AG04449 (cell line): ENCODE data around the gene OBSCN.

Experiments
- CTCF ChIA-PET: fragments of 350-600 bp; formaldehyde crosslinking; extraction: SDS; loops from one replicate; lab custom pipeline; 2021; ENCODE audit warnings: antibody characterized with exemption; lab: Yijun Ruan, JAX
- POLR2A ChIA-PET: fragments of 400-600, 350-600 bp; formaldehyde crosslinking; extraction: SDS; loops from one replicate; lab custom pipeline; 2020; ENCODE audit warnings: antibody characterized with exemption, inconsistent platforms; lab: Yijun Ruan, JAX
- DNase-seq: peaks from one replicate; pipeline ENCODE4 v3.0.0-alpha.2; 2010; ENCODE audit warnings: low read depth, low spot score
- H3K4me3 ChIP-seq: 2 replicates; pipeline ENCODE4 v1.5.1; 2011; ENCODE audit warnings: low read depth, mild to moderate bottlenecking, control low read depth, low read length
- TF ChIP-seq, protein P1 (sequence below): IDR thresholded peaks from one replicate; pipeline ENCODE4 v1.5.1; 2011; ENCODE audit warnings: mild to moderate bottlenecking, moderate library complexity, low read length, control low read depth, inconsistent platforms; ENCODE audit not compliant: insufficient read depth; ENCODE audit errors: missing control alignments

Gene OBSCN

DNA sequence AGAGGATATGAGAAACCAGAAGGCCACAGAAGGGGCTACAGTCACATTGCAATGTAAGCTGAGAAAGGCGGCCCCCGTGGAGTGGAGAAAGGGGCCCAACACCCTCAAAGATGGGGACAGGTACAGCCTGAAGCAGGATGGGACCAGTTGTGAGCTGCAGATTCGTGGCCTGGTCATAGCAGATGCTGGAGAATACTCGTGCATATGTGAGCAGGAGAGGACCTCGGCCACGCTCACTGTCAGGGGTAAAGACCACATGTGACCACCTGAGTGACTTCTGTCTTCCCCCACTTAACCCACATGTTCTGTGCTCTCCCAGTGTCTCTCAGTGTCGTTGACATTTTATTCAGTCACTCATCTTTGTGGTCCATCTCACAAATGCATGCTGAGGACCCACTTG lies 92.1 kb downstream of the OBSCN start:
- TF ChIP-seq, protein P1, sequence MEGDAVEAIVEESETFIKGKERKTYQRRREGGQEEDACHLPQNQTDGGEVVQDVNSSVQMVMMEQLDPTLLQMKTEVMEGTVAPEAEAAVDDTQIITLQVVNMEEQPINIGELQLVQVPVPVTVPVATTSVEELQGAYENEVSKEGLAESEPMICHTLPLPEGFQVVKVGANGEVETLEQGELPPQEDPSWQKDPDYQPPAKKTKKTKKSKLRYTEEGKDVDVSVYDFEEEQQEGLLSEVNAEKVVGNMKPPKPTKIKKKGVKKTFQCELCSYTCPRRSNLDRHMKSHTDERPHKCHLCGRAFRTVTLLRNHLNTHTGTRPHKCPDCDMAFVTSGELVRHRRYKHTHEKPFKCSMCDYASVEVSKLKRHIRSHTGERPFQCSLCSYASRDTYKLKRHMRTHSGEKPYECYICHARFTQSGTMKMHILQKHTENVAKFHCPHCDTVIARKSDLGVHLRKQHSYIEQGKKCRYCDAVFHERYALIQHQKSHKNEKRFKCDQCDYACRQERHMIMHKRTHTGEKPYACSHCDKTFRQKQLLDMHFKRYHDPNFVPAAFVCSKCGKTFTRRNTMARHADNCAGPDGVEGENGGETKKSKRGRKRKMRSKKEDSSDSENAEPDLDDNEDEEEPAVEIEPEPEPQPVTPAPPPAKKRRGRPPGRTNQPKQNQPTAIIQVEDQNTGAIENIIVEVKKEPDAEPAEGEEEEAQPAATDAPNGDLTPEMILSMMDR, result no peak
- H3K4me3 ChIP-seq, result no peak overlapping the region
- no peak for DNase-seq
- ChIA-PET CTCF (no interaction called here), POLR2A (no interaction called here)

DNA sequence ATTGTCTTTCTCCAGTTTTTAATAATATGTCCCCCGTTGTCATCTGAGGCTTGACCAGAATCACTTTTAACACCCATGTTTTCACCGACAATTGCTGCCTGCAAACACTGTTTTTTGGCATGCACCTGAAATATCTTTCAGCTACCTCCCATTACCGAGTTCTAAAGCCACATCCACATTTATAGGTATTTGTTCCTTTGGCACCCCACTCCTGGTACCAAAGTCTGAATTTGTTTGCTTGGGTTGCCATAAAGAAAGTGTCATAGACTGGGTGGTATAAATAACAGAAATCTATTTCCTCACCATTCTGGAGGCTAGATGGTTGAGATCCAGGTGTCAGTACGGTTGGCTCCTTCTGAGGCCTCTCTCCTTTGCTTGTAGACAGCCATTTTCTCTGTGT lies 94.2 kb downstream of the OBSCN start:
- DNase-seq, result no peak
- TF ChIP-seq, protein P1, result no peak
- CTCF ChIA-PET, result no interaction called here
- POLR2A ChIA-PET, result no interaction called here
- H3K4me3 ChIP-seq, result no peak overlapping the region

DNA sequence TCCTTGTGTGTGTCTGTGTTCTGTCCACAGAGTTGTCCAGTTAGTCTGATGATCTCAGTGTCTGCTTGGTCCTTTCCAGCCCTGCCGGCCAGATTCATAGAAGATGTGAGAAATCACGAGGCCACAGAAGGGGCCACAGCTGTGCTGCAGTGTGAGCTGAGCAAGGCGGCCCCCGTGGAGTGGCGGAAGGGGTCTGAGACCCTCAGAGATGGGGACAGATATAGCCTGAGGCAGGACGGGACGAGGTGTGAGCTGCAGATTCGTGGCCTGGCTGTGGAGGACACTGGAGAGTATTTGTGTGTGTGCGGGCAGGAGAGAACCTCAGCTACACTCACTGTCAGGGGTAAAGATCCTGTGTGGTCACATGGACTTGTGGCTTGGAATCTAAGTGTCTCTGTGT lies 95.8 kb downstream of the OBSCN start:
- ChIA-PET POLR2A (no interaction called here), CTCF (no interaction called here)
- TF ChIP-seq, protein P1, result no peak
- no peak overlapping the region for H3K4me3 ChIP-seq
- DNase-seq, result no peak

DNA sequence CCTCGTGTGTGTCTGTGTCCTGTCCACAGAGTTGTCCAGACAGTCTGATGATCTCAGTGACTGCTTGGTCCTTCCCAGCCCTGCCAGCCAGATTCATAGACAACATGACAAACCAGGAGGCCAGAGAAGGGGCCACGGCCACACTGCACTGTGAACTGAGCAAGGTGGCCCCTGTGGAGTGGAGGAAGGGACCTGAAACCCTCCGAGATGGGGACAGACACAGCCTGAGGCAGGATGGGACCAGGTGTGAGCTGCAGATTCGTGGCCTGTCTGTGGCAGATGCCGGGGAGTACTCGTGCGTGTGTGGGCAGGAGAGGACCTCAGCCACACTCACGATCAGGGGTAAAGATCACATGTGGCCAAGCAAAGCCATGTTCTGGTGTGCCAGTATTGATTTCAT lies 96.4 kb downstream of the OBSCN start:
- ChIA-PET CTCF (no interaction called here), POLR2A (no interaction called here)
- DNase-seq, result no peak
- H3K4me3 ChIP-seq, result no peak overlapping the region
- TF ChIP-seq, protein P1, result no peak

DNA sequence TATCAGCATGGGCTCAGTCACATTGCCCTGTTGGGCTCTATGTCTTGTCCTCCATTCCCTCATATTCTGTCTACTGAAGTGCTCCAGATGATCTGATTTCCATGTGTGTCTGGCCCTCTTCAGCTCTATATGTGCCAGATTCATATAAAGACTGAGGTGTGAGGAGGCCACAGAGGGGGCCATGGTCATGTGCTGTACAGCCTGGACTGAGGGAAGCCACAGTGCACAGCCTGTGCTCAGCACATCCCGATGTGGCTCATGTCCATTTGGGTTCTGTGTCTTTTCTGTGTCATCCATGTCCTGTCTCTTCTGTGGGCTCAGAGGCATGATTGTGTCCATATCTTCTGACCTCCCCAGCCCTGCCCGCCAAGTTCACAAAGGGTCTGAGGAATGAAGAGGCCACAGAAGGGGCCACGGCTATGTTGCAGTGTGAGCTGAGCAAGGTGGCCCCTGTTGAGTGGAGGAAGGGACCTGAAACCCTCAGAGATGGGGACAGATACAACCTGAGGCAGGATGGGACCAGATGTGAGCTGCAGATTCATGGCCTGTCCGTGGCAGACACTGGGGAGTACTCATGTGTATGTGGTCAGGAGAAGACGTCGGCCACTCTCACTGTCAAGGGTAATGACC lies 97.0 kb downstream of the OBSCN start:
- TF ChIP-seq, protein P1, result no peak
- CTCF ChIA-PET, result no interaction called here

DNA sequence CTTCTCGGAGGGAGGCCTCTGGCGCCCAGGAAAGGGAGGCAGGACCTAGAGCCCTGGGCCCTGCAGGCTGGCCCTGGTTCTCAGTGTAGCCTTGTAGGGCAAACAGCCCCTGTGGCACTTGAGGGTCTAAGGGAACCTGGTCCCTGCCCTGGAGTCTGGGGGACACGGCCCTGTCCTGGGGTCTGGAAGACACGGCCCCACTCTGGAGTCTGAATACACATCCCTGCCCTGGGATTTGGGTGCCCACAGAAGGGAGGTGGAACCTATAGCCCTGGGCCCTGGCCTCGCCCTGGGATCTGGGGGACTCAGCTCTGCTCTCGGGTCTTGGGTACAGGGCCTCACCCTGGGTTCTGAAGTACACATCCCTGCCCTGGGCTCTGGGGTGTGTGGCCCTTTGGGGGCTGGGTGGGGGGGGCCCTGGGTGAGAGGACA lies 97.9 kb downstream of the OBSCN start:
- CTCF ChIA-PET, result no interaction called here
- TF ChIP-seq, protein P1, result no peak
- POLR2A ChIA-PET, result no interaction called here
- no peak for DNase-seq
- H3K4me3 ChIP-seq, result no peak overlapping the region

More for the DNA sequence above, 97.0 kb downstream of the OBSCN start:
- POLR2A ChIA-PET, result no interaction called here
- H3K4me3 ChIP-seq, result no peak overlapping the region
- DNase-seq, result no peak
